H9 (cell line): Measurements from ENCODE around the gene SORCS2. TPM values are rescaled to one million over a fixed set of nuclear protein-coding genes. Genes with fewer than 3 reads are reported as not detected.

ENCODE experiments used
- DNase-seq: peaks from one replicate; pipeline ENCODE4 v3.0.0-alpha.2; 2017
- H2AFZ ChIP-seq: one replicate; pipeline ENCODE4 v1.6.1; 2013; ENCODE audit warnings: mild to moderate bottlenecking, low read length, control low read depth, moderate library complexity
- H2AK5ac ChIP-seq: 2 replicates; pipeline ENCODE4 v1.6.1; 2013; ENCODE audit warnings: low read length, control low read depth, mixed read lengths; ENCODE audit not compliant: insufficient read length
- H2BK120ac ChIP-seq: one replicate; pipeline ENCODE4 v1.6.1; 2013; ENCODE audit warnings: low read depth, mild to moderate bottlenecking, low read length, control low read depth, inconsistent platforms; ENCODE audit not compliant: poor library complexity, severe bottlenecking
- H2BK12ac ChIP-seq: 2 replicates; pipeline ENCODE4 v1.6.1; 2013; ENCODE audit warnings: low read length, control low read depth, mixed read lengths, low read depth; ENCODE audit not compliant: insufficient read length
- H2BK15ac ChIP-seq: 2 replicates; pipeline ENCODE4 v1.6.1; 2013; ENCODE audit warnings: low read depth, low read length, control low read depth
- H2BK20ac ChIP-seq: one replicate; pipeline ENCODE4 v1.6.1; 2013; ENCODE audit warnings: low read depth, mild to moderate bottlenecking, low read length, control low read depth, inconsistent platforms; ENCODE audit not compliant: poor library complexity, severe bottlenecking
- H2BK5ac ChIP-seq: 2 replicates; pipeline ENCODE4 v1.6.1; 2013; ENCODE audit warnings: low read length, control low read depth, mixed read lengths; ENCODE audit not compliant: insufficient read length
- H3K14ac ChIP-seq: 2 replicates; pipeline ENCODE4 v1.6.1; 2013; ENCODE audit warnings: low read length, control low read depth; ENCODE audit not compliant: insufficient read depth
- H3K18ac ChIP-seq: 2 replicates; pipeline ENCODE4 v1.6.1; 2013; ENCODE audit warnings: low read depth, mild to moderate bottlenecking, mixed read lengths, low read length, control low read depth; ENCODE audit not compliant: insufficient read length
- H3K23ac ChIP-seq: 2 replicates; pipeline ENCODE4 v1.6.1; 2013; ENCODE audit warnings: low read length, control low read depth, mixed read lengths, low read depth; ENCODE audit not compliant: insufficient read length
- H3K23me2 ChIP-seq: 2 replicates; pipeline ENCODE4 v1.6.1; 2013; ENCODE audit warnings: low read depth, mild to moderate bottlenecking, mixed read lengths, low read length, control low read depth; ENCODE audit not compliant: insufficient read length, poor library complexity, severe bottlenecking
- H3K27ac ChIP-seq: 2 replicates; pipeline ENCODE4 v1.5.1; 2013; ENCODE audit warnings: low read length, control low read depth, mixed read lengths, low read depth; ENCODE audit not compliant: insufficient read length
- H3K27me3 ChIP-seq: 2 replicates; pipeline ENCODE4 v1.6.1; 2013; ENCODE audit warnings: low read length, control low read depth, inconsistent platforms; ENCODE audit not compliant: insufficient read depth
- H3K4ac ChIP-seq: 2 replicates; pipeline ENCODE4 v1.6.1; 2013; ENCODE audit warnings: low read depth, mild to moderate bottlenecking, control low read depth, inconsistent platforms, low read length, moderate library complexity
- H3K4me1 ChIP-seq: 2 replicates; pipeline ENCODE4 v1.6.1; 2013; ENCODE audit warnings: low read length, control low read depth, inconsistent platforms; ENCODE audit not compliant: insufficient read depth
- H3K4me2 ChIP-seq: 2 replicates; pipeline ENCODE4 v1.6.1; 2013; ENCODE audit warnings: low read length, control low read depth, mixed read lengths; ENCODE audit not compliant: insufficient read length, insufficient read depth
- H3K56ac ChIP-seq: 2 replicates; pipeline ENCODE4 v1.6.1; 2013; ENCODE audit warnings: low read depth, mild to moderate bottlenecking, mixed read lengths, low read length, control low read depth; ENCODE audit not compliant: insufficient read length
- H3K79me1 ChIP-seq: 2 replicates; pipeline ENCODE4 v1.6.1; 2013; ENCODE audit warnings: low read depth, mild to moderate bottlenecking, moderate library complexity, low read length, control low read depth, inconsistent platforms; ENCODE audit not compliant: insufficient read depth, poor library complexity, severe bottlenecking
- H3K79me2 ChIP-seq: 2 replicates; pipeline ENCODE4 v1.6.1; 2013; ENCODE audit warnings: low read length, control low read depth, inconsistent platforms; ENCODE audit not compliant: insufficient read depth
- H3K9ac ChIP-seq: 2 replicates; pipeline ENCODE4 v1.6.1; 2013; ENCODE audit warnings: low read length, control low read depth, mixed read lengths; ENCODE audit not compliant: insufficient read length; ENCODE audit errors: extremely low read depth
- H3K9me3 ChIP-seq: one replicate; pipeline ENCODE4 v1.6.1; 2013; ENCODE audit warnings: low read depth, low read length, inconsistent platforms; ENCODE audit not compliant: control insufficient read depth
- H3T11ph ChIP-seq: one replicate; pipeline ENCODE4 v1.6.1; 2013; ENCODE audit warnings: mild to moderate bottlenecking, low read length, control low read depth, inconsistent platforms
- H4K20me1 ChIP-seq: one replicate; pipeline ENCODE4 v1.6.1; 2013; ENCODE audit not compliant: control insufficient read depth, insufficient read length, insufficient read depth
- H4K5ac ChIP-seq: 2 replicates; pipeline ENCODE4 v1.6.1; 2013; ENCODE audit warnings: low read depth, mild to moderate bottlenecking, mixed read lengths, low read length, control low read depth; ENCODE audit not compliant: insufficient read length
- H4K8ac ChIP-seq: replicated peaks from 2 replicates; pipeline ENCODE4 v1.6.1; 2013; ENCODE audit warnings: low read length, control low read depth, mixed read lengths, low read depth; ENCODE audit not compliant: insufficient read length
- H4K91ac ChIP-seq: 2 replicates; pipeline ENCODE4 v1.6.1; 2013; ENCODE audit warnings: low read depth, mild to moderate bottlenecking, moderate library complexity, mixed read lengths, low read length, control low read depth; ENCODE audit not compliant: insufficient read length
- H3K27ac Mint-ChIP-seq, 3 experiments: 2 replicates in 2 of 3; 3 replicates in 1 of 3; pipeline ENCODE4 v1.8.0; 2020 to 2021; ENCODE audit warnings: mixed read lengths in 3 of 3, mild to moderate bottlenecking in 1 of 3, moderate library complexity in 1 of 3
- H3K27me3 Mint-ChIP-seq: 2 replicates; pipeline ENCODE4 v1.8.0; 2021; ENCODE audit warnings: low read depth, mild to moderate bottlenecking, moderate library complexity, mixed read lengths
- H3K36me3 Mint-ChIP-seq, 3 experiments: 2 replicates in 2 of 3; 3 replicates in 1 of 3; pipeline ENCODE4 v1.8.0; 2020 to 2021; ENCODE audit warnings: low read depth in 3 of 3, mixed read lengths in 3 of 3; ENCODE audit not compliant: insufficient read depth in 1 of 3
- H3K4me1 Mint-ChIP-seq, 2 experiments: 2 replicates each; pipeline ENCODE4 v1.8.0; 2020; ENCODE audit warnings: mixed read lengths in 2 of 2
- H3K4me3 Mint-ChIP-seq, 2 experiments: 2 replicates in 1 of 2; 3 replicates in 1 of 2; pipeline ENCODE4 v1.8.0; 2020 to 2021; ENCODE audit warnings: mild to moderate bottlenecking in 2 of 2, mixed read lengths in 2 of 2, moderate library complexity in 1 of 2
- H3K9me3 Mint-ChIP-seq, 2 experiments: 2 replicates in 1 of 2; 3 replicates in 1 of 2; pipeline ENCODE4 v1.8.0; 2020; ENCODE audit warnings: mild to moderate bottlenecking in 2 of 2, mixed read lengths in 2 of 2, moderate library complexity in 1 of 2
- WGBS: extraction: QIAGEN DNeasy Blood & Tissue Kit; methylation state at CpG from one replicate; pipeline ENCODE4 v1.1.7; 2013; ENCODE audit warnings: missing lambda C conversion rate, low lambda C conversion rate, mixed read lengths; ENCODE audit not compliant: insufficient read length; ENCODE audit errors: extremely low coverage; 5-methylcytosine and 5-hydroxymethylcytosine counted together
- total RNA-seq: library from RNA; stranded (reverse); gene quantifications from 2 replicates; pipeline ENCODE4 v1.2.1, GENCODE V29; 2021
- TF ChIP-seq, protein P1 (sequence below): fragments of 200-600 bp; sonication (generic); conservative IDR thresholded peaks from 3 replicates; pipeline ENCODE4 v1.8.0; 2021; ENCODE audit warnings: antibody characterized with exemption, mild to moderate bottlenecking

The SORCS2 gene
- total RNA-seq, 1 experiment from 2014 or later = 0.57 TPM

DNA sequence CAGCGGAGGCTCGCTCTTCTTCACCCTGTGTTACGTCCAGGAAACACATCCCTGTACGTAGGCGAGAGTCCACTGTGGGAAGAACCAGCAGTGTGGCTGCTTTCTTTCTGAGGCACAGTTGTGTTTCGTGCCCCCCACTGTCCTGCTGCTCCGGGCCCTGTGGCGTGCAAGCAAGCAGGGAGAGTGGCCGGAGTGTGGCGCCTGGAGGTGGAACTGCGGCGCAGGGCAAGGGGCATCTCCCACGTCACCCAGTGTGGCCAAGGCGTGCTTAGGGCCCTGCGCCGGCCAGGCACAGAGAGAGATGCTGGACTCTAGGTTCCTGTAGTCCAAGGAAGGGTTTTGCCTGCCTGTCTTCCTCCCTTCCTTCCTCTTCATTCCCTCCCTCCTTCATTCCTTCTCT, 255.7 kb downstream of the SORCS2 start:
- Histone ChIP-seq H3K14ac (no peak overlapping the region), H3K23ac (no peak overlapping the region), H3K18ac (no peak overlapping the region), H2BK20ac (no peak overlapping the region), H3K27ac (no peak overlapping the region), H2AK5ac (no peak overlapping the region), H3K4me1 (no peaks in the 10 kb centered on the region), H3K79me2 (no peaks in the 10 kb centered on the region), H2BK12ac (no peak overlapping the region), H4K91ac (no peak overlapping the region), H2BK5ac (no peak overlapping the region), H2BK15ac (no peak overlapping the region), H3K9me3 (no peaks in the 10 kb centered on the region), H4K8ac (no peak overlapping the region), H3K56ac (no peak overlapping the region), H3K4me2 (no peak overlapping the region), H3K23me2 (no peaks in the 10 kb centered on the region), H3K79me1 (no peaks in the 10 kb centered on the region), H3K27me3 (no peaks in the 10 kb centered on the region), H3K9ac (no peak overlapping the region), H3K4ac (no peak overlapping the region), H4K20me1 (no peaks in the 10 kb centered on the region), H2BK120ac (no peak overlapping the region), H3T11ph (no peak overlapping the region), H4K5ac (no peak overlapping the region), H2AFZ (no peak overlapping the region)
- Mint-ChIP-seq H3K9me3 (no peaks in the 10 kb centered on the region; a peak in 1 of 5 replicates), H3K27me3 (peaks cover 15% of the 10 kb centered on the region), H3K4me1 (peaks cover 2 to 17% of the 10 kb centered on the region in 2 experiments; a peak in 3 of 4 replicates), H3K4me3 (no peak overlapping the region), H3K36me3 (no peaks in the 10 kb centered on the region; a peak in 1 of 7 replicates), H3K27ac (no peak overlapping the region)
- TF ChIP-seq, protein P1, sequence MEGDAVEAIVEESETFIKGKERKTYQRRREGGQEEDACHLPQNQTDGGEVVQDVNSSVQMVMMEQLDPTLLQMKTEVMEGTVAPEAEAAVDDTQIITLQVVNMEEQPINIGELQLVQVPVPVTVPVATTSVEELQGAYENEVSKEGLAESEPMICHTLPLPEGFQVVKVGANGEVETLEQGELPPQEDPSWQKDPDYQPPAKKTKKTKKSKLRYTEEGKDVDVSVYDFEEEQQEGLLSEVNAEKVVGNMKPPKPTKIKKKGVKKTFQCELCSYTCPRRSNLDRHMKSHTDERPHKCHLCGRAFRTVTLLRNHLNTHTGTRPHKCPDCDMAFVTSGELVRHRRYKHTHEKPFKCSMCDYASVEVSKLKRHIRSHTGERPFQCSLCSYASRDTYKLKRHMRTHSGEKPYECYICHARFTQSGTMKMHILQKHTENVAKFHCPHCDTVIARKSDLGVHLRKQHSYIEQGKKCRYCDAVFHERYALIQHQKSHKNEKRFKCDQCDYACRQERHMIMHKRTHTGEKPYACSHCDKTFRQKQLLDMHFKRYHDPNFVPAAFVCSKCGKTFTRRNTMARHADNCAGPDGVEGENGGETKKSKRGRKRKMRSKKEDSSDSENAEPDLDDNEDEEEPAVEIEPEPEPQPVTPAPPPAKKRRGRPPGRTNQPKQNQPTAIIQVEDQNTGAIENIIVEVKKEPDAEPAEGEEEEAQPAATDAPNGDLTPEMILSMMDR = no peak
- no peak for DNase-seq
- WGBS = no CpG with 5 or more reads among the region's 16 CpGs
